Panc1 (cell line): Measurements from ENCODE around the gene CDCA3.

Experiments
- POLR2AphosphoS5 ChIP-seq: IDR thresholded peaks from 2 replicates; pipeline ENCODE4 v1.6.1; 2012; ENCODE audit warnings: mild to moderate bottlenecking, low read depth, low read length, moderate library complexity
- SIN3A ChIP-seq: IDR thresholded peaks from 2 replicates; pipeline ENCODE4 v1.6.1; 2012; ENCODE audit warnings: low read depth, mild to moderate bottlenecking, low read length, moderate library complexity, borderline replicate concordance; ENCODE audit not compliant: insufficient read depth
- TCF7L2 ChIP-seq: IDR thresholded peaks from 2 replicates; pipeline ENCODE4 v1.6.1; 2011; ENCODE audit warnings: mild to moderate bottlenecking, low read depth, low read length, inconsistent platforms
- TF ChIP-seq, protein P1 (sequence below), 2 experiments: IDR thresholded peaks; 2 replicates each; pipeline ENCODE4 v1.6.1; 2011 to 2012; ENCODE audit warnings: low read depth in 2 of 2, control low read depth in 1 of 2, low read length in 1 of 2, mild to moderate bottlenecking in 1 of 2, moderate library complexity in 1 of 2; ENCODE audit not compliant: insufficient read depth in 1 of 2
- TF ChIP-seq, protein P2 (sequence below): fragments of 450-650 bp; IDR thresholded peaks from 2 replicates; pipeline ENCODE4 v1.5.1; 2017; ENCODE audit warnings: mild to moderate bottlenecking

DNA sequence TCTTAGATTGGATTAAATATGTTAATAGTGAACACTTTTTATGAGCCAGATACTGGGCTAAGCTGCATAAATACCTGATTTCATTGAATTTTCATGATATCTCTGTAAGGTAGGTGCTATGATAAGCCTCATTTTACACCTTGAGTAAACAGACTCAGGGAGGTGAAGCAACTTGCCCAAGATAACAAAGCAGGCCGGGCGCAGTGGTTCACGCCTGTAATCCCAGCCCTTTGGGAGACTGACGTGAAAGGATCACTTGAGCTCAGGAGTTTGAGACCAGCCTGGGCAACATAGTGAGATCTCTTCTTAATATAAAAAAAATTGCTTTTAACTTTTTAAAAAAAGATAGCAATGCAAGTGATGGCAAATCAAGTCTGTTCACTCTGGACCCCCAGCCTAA, 9.0 kb downstream of the CDCA3 start:
- TF ChIP-seq, protein P1, sequence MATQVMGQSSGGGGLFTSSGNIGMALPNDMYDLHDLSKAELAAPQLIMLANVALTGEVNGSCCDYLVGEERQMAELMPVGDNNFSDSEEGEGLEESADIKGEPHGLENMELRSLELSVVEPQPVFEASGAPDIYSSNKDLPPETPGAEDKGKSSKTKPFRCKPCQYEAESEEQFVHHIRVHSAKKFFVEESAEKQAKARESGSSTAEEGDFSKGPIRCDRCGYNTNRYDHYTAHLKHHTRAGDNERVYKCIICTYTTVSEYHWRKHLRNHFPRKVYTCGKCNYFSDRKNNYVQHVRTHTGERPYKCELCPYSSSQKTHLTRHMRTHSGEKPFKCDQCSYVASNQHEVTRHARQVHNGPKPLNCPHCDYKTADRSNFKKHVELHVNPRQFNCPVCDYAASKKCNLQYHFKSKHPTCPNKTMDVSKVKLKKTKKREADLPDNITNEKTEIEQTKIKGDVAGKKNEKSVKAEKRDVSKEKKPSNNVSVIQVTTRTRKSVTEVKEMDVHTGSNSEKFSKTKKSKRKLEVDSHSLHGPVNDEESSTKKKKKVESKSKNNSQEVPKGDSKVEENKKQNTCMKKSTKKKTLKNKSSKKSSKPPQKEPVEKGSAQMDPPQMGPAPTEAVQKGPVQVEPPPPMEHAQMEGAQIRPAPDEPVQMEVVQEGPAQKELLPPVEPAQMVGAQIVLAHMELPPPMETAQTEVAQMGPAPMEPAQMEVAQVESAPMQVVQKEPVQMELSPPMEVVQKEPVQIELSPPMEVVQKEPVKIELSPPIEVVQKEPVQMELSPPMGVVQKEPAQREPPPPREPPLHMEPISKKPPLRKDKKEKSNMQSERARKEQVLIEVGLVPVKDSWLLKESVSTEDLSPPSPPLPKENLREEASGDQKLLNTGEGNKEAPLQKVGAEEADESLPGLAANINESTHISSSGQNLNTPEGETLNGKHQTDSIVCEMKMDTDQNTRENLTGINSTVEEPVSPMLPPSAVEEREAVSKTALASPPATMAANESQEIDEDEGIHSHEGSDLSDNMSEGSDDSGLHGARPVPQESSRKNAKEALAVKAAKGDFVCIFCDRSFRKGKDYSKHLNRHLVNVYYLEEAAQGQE (IDR thresholded peaks at IDR 0.05; ENCODE audit: insufficient read depth in 1 of 2, low read depth in 2 of 2, low read length in 1 of 2): no peak
- TF ChIP-seq POLR2AphosphoS5 (no peak), TCF7L2 (no peak), SIN3A (no peak)
- TF ChIP-seq, protein P2, sequence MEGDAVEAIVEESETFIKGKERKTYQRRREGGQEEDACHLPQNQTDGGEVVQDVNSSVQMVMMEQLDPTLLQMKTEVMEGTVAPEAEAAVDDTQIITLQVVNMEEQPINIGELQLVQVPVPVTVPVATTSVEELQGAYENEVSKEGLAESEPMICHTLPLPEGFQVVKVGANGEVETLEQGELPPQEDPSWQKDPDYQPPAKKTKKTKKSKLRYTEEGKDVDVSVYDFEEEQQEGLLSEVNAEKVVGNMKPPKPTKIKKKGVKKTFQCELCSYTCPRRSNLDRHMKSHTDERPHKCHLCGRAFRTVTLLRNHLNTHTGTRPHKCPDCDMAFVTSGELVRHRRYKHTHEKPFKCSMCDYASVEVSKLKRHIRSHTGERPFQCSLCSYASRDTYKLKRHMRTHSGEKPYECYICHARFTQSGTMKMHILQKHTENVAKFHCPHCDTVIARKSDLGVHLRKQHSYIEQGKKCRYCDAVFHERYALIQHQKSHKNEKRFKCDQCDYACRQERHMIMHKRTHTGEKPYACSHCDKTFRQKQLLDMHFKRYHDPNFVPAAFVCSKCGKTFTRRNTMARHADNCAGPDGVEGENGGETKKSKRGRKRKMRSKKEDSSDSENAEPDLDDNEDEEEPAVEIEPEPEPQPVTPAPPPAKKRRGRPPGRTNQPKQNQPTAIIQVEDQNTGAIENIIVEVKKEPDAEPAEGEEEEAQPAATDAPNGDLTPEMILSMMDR: no peak
